Measurements from ENCODE around the gene INS. TPM values are rescaled to one million over a fixed set of nuclear protein-coding genes. Genes with fewer than 3 reads are reported as not detected.

INS gene
- total and polyA plus RNA-seq, 2 of the 13 experiments (the other 11 are each of a cell fraction or from before 2014, with no cell fraction given) = not detected

- no peak for TF ChIP-seq ZNF556 (CRISPR knock-in tag; IDR thresholded peaks at IDR 0.05; ENCODE audit: borderline replicate concordance)
- TF ChIP-seq ZBTB37 (CRISPR knock-in tag; IDR thresholded peaks at IDR 0.05) = no peak
- no peak for TF ChIP-seq NKX3-1 (CRISPR knock-in tag; IDR thresholded peaks at IDR 0.05)
- no peak for TF ChIP-seq DMAP1 (CRISPR knock-in tag; IDR thresholded peaks at IDR 0.05)
- 0 out of 2 replicates have a peak, but pooled peaks have one; percentile 28 for TF ChIP-seq MEIS2 (CRISPR knock-in tag; IDR thresholded peaks at IDR 0.05)
- no peak for TF ChIP-seq ZFP90 (CRISPR knock-in tag; IDR thresholded peaks at IDR 0.05; ENCODE audit: borderline replicate concordance)
- 0 out of 2 replicates have a peak, but pooled peaks have one; percentile 53 for TF ChIP-seq ZNF274 (CRISPR knock-in tag; IDR thresholded peaks at IDR 0.05)
- TF ChIP-seq ZNF329 (CRISPR knock-in tag; IDR thresholded peaks at IDR 0.05; ENCODE audit: low read depth) = no peak
- no peak for TF ChIP-seq SIX1 (CRISPR knock-in tag; IDR thresholded peaks at IDR 0.05; ENCODE audit: borderline replicate concordance)
- no peak for TF ChIP-seq PRDM4 (CRISPR knock-in tag; IDR thresholded peaks at IDR 0.05; ENCODE audit: borderline replicate concordance)
- no peak for TF ChIP-seq FOXA1 (IDR thresholded peaks at IDR 0.05)
- TF ChIP-seq FOXA1 (CRISPR knock-in tag; IDR thresholded peaks at IDR 0.05) = no peak
- no peak for TF ChIP-seq ZNF605 (CRISPR knock-in tag; IDR thresholded peaks at IDR 0.05)
- peak; percentile 40; the same call in 1 of the 2 replicates for TF ChIP-seq RBFOX2 (IDR thresholded peaks at IDR 0.05; ENCODE audit: low read depth, low read length)
- TF ChIP-seq ZNF704 (CRISPR knock-in tag; IDR thresholded peaks at IDR 0.05; ENCODE audit: borderline replicate concordance) = no peak
- TF ChIP-seq ZBTB38 (CRISPR knock-in tag; IDR thresholded peaks at IDR 0.05) = 0 out of 2 replicates have a peak, but pooled peaks have one; percentile 51
- TF ChIP-seq ZBTB14 (CRISPR knock-in tag; IDR thresholded peaks at IDR 0.05) = 0 out of 2 replicates have a peak, but pooled peaks have one; percentile 16
- TF ChIP-seq ZNF597 (CRISPR knock-in tag; IDR thresholded peaks at IDR 0.05) = no peak
- no peak for TF ChIP-seq KDM5A (IDR thresholded peaks at IDR 0.05; ENCODE audit: borderline replicate concordance, low read length)
- no peak for TF ChIP-seq NR2F1 (CRISPR knock-in tag; IDR thresholded peaks at IDR 0.05)
- TF ChIP-seq RAD21 (CRISPR knock-in tag; IDR thresholded peaks at IDR 0.05) = peak; percentile 72
- TF ChIP-seq ZSCAN20 (CRISPR knock-in tag; IDR thresholded peaks at IDR 0.05; ENCODE audit: borderline replicate concordance) = no peak
- no peak for TF ChIP-seq KLF12 (CRISPR knock-in tag; IDR thresholded peaks at IDR 0.05; ENCODE audit: borderline replicate concordance)
Observed at GRCh38 chr11:2208691-2209369, 47.8 kb upstream of the INS start (continued).

Data from HepG2 (cell line).